ENCODE results near the gene SCUBE1.

SCUBE1 gene

DNA sequence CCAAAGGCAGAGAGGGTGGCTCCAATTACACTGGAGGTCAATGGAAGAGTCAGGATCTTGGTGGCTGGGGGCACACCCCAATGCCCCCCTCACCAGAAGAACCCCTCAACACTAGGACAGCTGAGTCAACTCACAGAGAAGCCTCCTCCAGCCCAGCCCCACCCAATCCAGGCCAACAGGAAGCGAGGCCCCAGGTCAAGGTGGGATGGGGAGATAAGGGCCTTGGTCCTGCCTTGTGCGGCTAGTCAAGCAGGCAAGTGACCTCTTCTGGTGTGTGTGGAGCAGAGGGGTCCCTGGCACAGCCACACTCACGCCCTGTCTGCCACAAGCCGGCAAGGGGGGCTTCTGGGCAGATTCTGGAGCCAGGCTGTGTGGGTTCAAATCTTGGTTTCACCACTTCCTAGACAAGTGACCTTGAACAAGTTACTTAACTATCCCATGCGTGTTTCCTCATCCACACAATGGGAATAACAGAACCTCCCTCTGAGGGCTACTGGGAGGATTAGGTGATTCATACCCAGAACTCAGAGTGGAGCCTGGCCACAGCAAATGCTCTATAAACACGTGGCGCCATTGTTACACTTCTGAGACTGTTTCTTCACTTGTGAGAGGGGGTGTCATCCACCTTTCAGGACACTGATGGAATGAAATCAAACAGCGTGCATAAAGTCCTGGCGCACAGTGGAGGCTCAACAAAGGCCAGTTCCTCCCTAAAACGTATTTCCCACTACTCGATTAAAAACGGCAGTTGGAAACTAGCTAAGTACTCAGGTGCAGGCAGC is 159.5 kb downstream of the SCUBE1 start:
- Mint-ChIP-seq H3K27ac (peak overlapping the region in 1 of 3 experiments; percentile 49), H3K4me3 (peak overlapping the region in 2 of 3 experiments; percentile 30 to 69), H3K27me3 (ENCODE audit: low read depth) (no peaks in the 10 kb centered on the region), H3K9me3 (no peaks in the 10 kb centered on the region), H3K36me3 (ENCODE audit: low read depth) (peaks cover 19% of the 10 kb centered on the region), H3K4me1 (peaks cover 6% of the 10 kb centered on the region)
- no peak for TF ChIP-seq CTCF (IDR thresholded peaks at IDR 0.05; ENCODE audit: unreplicated experiment in 3 of 3)

GRCh38 chr22:43182726-43183125 is 160.4 kb downstream of the SCUBE1 start:
- H3K36me3 Mint-ChIP-seq (ENCODE audit: low read depth): peaks cover 23% of the 10 kb centered on the region
- H3K4me3 Mint-ChIP-seq: no peak overlapping the region
- no peaks in the 10 kb centered on the region for H3K27me3 Mint-ChIP-seq (ENCODE audit: low read depth)
- H3K27ac Mint-ChIP-seq: no peak overlapping the region
- H3K4me1 Mint-ChIP-seq: peaks cover 6% of the 10 kb centered on the region
- TF ChIP-seq CTCF (IDR thresholded peaks at IDR 0.05; ENCODE audit: unreplicated experiment in 3 of 3): no peak
- H3K9me3 Mint-ChIP-seq: no peaks in the 10 kb centered on the region

DNA sequence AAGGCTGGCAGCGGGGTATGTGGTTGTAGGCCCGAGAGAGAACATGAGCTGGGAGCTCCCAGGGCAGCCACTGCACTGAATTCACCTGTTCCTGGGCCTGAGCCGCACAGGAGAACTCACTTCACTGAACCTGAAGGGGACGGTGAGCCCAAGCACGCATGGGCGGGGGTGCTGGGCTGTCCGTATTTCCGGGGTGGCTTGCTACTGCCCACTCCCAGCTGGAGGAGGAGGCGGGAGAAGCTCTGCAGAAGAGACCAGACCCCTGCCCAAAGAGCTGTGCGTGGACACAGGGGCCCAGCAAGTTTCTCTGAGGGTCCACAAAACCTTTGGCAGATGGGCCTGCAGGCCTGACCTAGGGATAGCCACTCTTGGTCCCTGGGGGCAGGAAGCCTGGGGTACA is 161.1 kb downstream of the SCUBE1 start:
- no peak overlapping the region for H3K27ac Mint-ChIP-seq
- no peaks in the 10 kb centered on the region for H3K9me3 Mint-ChIP-seq
- H3K4me1 Mint-ChIP-seq: peaks cover 6% of the 10 kb centered on the region
- no peak overlapping the region for H3K4me3 Mint-ChIP-seq
- TF ChIP-seq CTCF (IDR thresholded peaks at IDR 0.05; ENCODE audit: unreplicated experiment in 3 of 3): no peak
- H3K27me3 Mint-ChIP-seq (ENCODE audit: low read depth): no peaks in the 10 kb centered on the region
- H3K36me3 Mint-ChIP-seq (ENCODE audit: low read depth): peaks cover 28% of the 10 kb centered on the region

- TF ChIP-seq CTCF (IDR thresholded peaks at IDR 0.05; ENCODE audit: unreplicated experiment in 3 of 3): no peak
- H3K27me3 Mint-ChIP-seq (ENCODE audit: low read depth): no peaks in the 10 kb centered on the region
- peaks cover 6% of the 10 kb centered on the region for H3K4me1 Mint-ChIP-seq
- no peak overlapping the region for H3K4me3 Mint-ChIP-seq
- no peaks in the 10 kb centered on the region for H3K9me3 Mint-ChIP-seq
- no peak overlapping the region for H3K27ac Mint-ChIP-seq
- peaks cover 28% of the 10 kb centered on the region for H3K36me3 Mint-ChIP-seq (ENCODE audit: low read depth)
Measured at GRCh38 chr22:43181321-43182076, 161.7 kb downstream of the SCUBE1 start.

DNA sequence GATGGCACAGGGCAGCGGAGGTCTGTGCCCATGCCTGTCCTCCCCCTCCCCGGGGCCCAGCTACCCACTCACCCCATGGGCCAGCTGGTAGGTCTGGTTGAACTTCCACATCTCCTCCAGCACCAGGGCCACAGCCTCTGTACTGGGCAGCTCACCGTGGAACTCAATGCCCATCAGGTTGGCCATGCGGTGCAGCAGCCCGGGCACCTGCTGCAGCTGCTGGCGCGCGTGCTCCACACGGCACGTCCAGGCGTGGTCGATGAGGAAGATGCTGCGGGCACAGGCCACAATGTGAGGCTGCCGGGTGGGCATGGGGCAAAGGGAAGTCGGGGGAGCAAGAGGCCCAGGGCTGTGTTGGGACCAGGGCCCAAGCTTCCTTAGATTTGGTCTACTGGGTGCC is 162.5 kb downstream of the SCUBE1 start:
- H3K4me3 Mint-ChIP-seq: no peak overlapping the region
- peaks cover 32% of the 10 kb centered on the region for H3K36me3 Mint-ChIP-seq (ENCODE audit: low read depth)
- no peak for TF ChIP-seq CTCF (IDR thresholded peaks at IDR 0.05; ENCODE audit: unreplicated experiment in 3 of 3)
- no peaks in the 10 kb centered on the region for H3K27me3 Mint-ChIP-seq (ENCODE audit: low read depth)
- H3K27ac Mint-ChIP-seq: no peak overlapping the region
- H3K4me1 Mint-ChIP-seq: peaks cover 6% of the 10 kb centered on the region
- H3K9me3 Mint-ChIP-seq: no peaks in the 10 kb centered on the region
